T-helper 17 cell (primary cell): ENCODE results near the gene MYH7B. TPM values are rescaled to one million over a fixed set of nuclear protein-coding genes. Genes with fewer than 3 reads are reported as not detected.

ENCODE experiments used
- ATAC-seq: fragments of 150-1000 bp; cut with Tn5 transposase; 2 replicates; pipeline ENCODE4 v1.10.0; 2021; ENCODE audit warnings: mild to moderate bottlenecking, moderate library complexity
- DNase-seq, 3 donors: peaks; one replicate each; pipeline versions ENCODE4 v3.0.0 to v3.0.0-alpha.2; 2020 to 2021
- H3K9me3 ChIP-seq: one replicate; pipeline ENCODE4 v1.7.0; 2013; ENCODE audit warnings: low read length, mild to moderate bottlenecking; ENCODE audit not compliant: control insufficient read depth, poor library complexity, severe bottlenecking
- H3K27ac Mint-ChIP-seq: one replicate; pipeline ENCODE4 v1.8.0; 2022; ENCODE audit warnings: mild to moderate bottlenecking, moderate library complexity, mixed read lengths
- H3K27me3 Mint-ChIP-seq: one replicate; pipeline ENCODE4 v1.8.0; 2022; ENCODE audit warnings: mixed read lengths
- H3K36me3 Mint-ChIP-seq: one replicate; pipeline ENCODE4 v1.8.0; 2022; ENCODE audit warnings: low read depth, mixed read lengths
- H3K4me1 Mint-ChIP-seq: one replicate; pipeline ENCODE4 v1.8.0; 2022; ENCODE audit warnings: mild to moderate bottlenecking, mixed read lengths
- H3K4me3 Mint-ChIP-seq: one replicate; pipeline ENCODE4 v1.8.0; 2022; ENCODE audit warnings: mild to moderate bottlenecking, moderate library complexity, mixed read lengths
- total RNA-seq, 4 donors: library from RNA in 2 of 4; stranded (reverse) in 2 of 4; gene quantifications; one replicate each; pipeline ENCODE4 v1.2.3 and lab custom pipeline; 2022 to 2026

The MYH7B gene
- total RNA-seq, 2 donors from 2014 or later, result 0.50 to 0.70 TPM

GRCh38 chr20:34985461-34986310 is 30.0 kb downstream of the MYH7B start:
- peaks cover 5% of the 10 kb centered on the region for H3K4me1 Mint-ChIP-seq
- no peak overlapping the region for H3K4me3 Mint-ChIP-seq
- no peak overlapping the region for H3K27ac Mint-ChIP-seq
- no peak for ATAC-seq
- H3K9me3 ChIP-seq, result no peaks in the 10 kb centered on the region
- no peak for DNase-seq
- no peaks in the 10 kb centered on the region for H3K36me3 Mint-ChIP-seq
- H3K27me3 Mint-ChIP-seq, result peaks cover 39% of the 10 kb centered on the region

- H3K4me3 Mint-ChIP-seq, result no peak overlapping the region
- no peak overlapping the region for H3K27ac Mint-ChIP-seq
- no peaks in the 10 kb centered on the region for H3K36me3 Mint-ChIP-seq
- no peaks in the 10 kb centered on the region for H3K9me3 ChIP-seq
- ATAC-seq (no peak), DNase-seq (no peak)
- peaks cover 31% of the 10 kb centered on the region for H3K27me3 Mint-ChIP-seq
- peaks cover 5% of the 10 kb centered on the region for H3K4me1 Mint-ChIP-seq
Measured at GRCh38 chr20:34986311-34987287, 30.9 kb downstream of the MYH7B start.

- H3K27ac Mint-ChIP-seq, result no peak overlapping the region
Measured at GRCh38 chr20:34987288-34988190, 31.9 kb downstream of the MYH7B start.

GRCh38 chr20:34988191-34988540 is 32.5 kb downstream of the MYH7B start:
- Mint-ChIP-seq H3K27ac (no peak overlapping the region), H3K4me3 (no peak overlapping the region), H3K4me1 (peaks cover 5% of the 10 kb centered on the region), H3K36me3 (no peaks in the 10 kb centered on the region), H3K27me3 (peaks cover 18% of the 10 kb centered on the region)
- DNase-seq (no peak), ATAC-seq (no peak)
- no peaks in the 10 kb centered on the region for H3K9me3 ChIP-seq

More at GRCh38 chr20:34987288-34988190, 31.9 kb downstream of the MYH7B start:
- Mint-ChIP-seq H3K4me1 (peaks cover 5% of the 10 kb centered on the region), H3K27me3 (peaks cover 24% of the 10 kb centered on the region), H3K4me3 (no peak overlapping the region), H3K36me3 (no peaks in the 10 kb centered on the region)
- no peaks in the 10 kb centered on the region for H3K9me3 ChIP-seq
- ATAC-seq (no peak), DNase-seq (no peak)

- Mint-ChIP-seq H3K27me3 (peaks cover 10% of the 10 kb centered on the region), H3K4me3 (no peak overlapping the region), H3K27ac (no peak overlapping the region), H3K36me3 (no peaks in the 10 kb centered on the region), H3K4me1 (peaks cover 3% of the 10 kb centered on the region)
- H3K9me3 ChIP-seq, result no peaks in the 10 kb centered on the region
- DNase-seq (no peak), ATAC-seq (no peak)
Measured at GRCh38 chr20:34989118-34989517, 33.5 kb downstream of the MYH7B start.

- H3K36me3 Mint-ChIP-seq, result no peaks in the 10 kb centered on the region
- ATAC-seq (no peak), DNase-seq (no peak)
- no peaks in the 10 kb centered on the region for H3K9me3 ChIP-seq
- H3K27me3 Mint-ChIP-seq, result peaks cover 9% of the 10 kb centered on the region
- H3K4me3 Mint-ChIP-seq, result no peak overlapping the region
- H3K4me1 Mint-ChIP-seq, result peaks cover 3% of the 10 kb centered on the region
- no peak overlapping the region for H3K27ac Mint-ChIP-seq
Measured at GRCh38 chr20:34989670-34990069, 34.0 kb downstream of the MYH7B start.

- H3K27me3 Mint-ChIP-seq, result peaks cover 7% of the 10 kb centered on the region
- H3K4me3 Mint-ChIP-seq, result no peak overlapping the region
- no peak for DNase-seq
- H3K4me1 Mint-ChIP-seq, result peaks cover 3% of the 10 kb centered on the region
- no peaks in the 10 kb centered on the region for H3K9me3 ChIP-seq
- no peaks in the 10 kb centered on the region for H3K36me3 Mint-ChIP-seq
- no peak overlapping the region for H3K27ac Mint-ChIP-seq
- ATAC-seq, result no peak
Measured at GRCh38 chr20:34990231-34990630, 34.6 kb downstream of the MYH7B start.

- H3K27ac Mint-ChIP-seq, result no peak overlapping the region
- H3K36me3 Mint-ChIP-seq, result no peaks in the 10 kb centered on the region
- ATAC-seq (no peak), DNase-seq (no peak)
- H3K27me3 Mint-ChIP-seq, result peaks cover 2% of the 10 kb centered on the region
- no peak overlapping the region for H3K4me3 Mint-ChIP-seq
- no peaks in the 10 kb centered on the region for H3K9me3 ChIP-seq
- peaks cover 3% of the 10 kb centered on the region for H3K4me1 Mint-ChIP-seq
Measured at GRCh38 chr20:34990661-34991214, 35.1 kb downstream of the MYH7B start.

- Mint-ChIP-seq H3K4me3 (no peak overlapping the region), H3K27me3 (no peaks in the 10 kb centered on the region), H3K27ac (no peak overlapping the region), H3K4me1 (peaks cover 8% of the 10 kb centered on the region), H3K36me3 (peaks cover 7% of the 10 kb centered on the region)
- DNase-seq, result no peak
- ATAC-seq, result no peak
- H3K9me3 ChIP-seq, result no peaks in the 10 kb centered on the region
Measured at GRCh38 chr20:34992751-34993417, 37.2 kb downstream of the MYH7B start.

GRCh38 chr20:34993941-34994508 is 38.4 kb downstream of the MYH7B start:
- peaks cover 14% of the 10 kb centered on the region for H3K36me3 Mint-ChIP-seq
- H3K27me3 Mint-ChIP-seq, result no peaks in the 10 kb centered on the region
- ATAC-seq, result no peak
- no peak overlapping the region for H3K4me3 Mint-ChIP-seq
- H3K4me1 Mint-ChIP-seq, result peaks cover 9% of the 10 kb centered on the region
- no peaks in the 10 kb centered on the region for H3K9me3 ChIP-seq
- H3K27ac Mint-ChIP-seq, result no peak overlapping the region
- no peak for DNase-seq

GRCh38 chr20:34994509-34995131 is 39.0 kb downstream of the MYH7B start:
- Mint-ChIP-seq H3K4me1 (peaks cover 10% of the 10 kb centered on the region), H3K36me3 (peaks cover 17% of the 10 kb centered on the region), H3K4me3 (no peak overlapping the region), H3K27me3 (no peaks in the 10 kb centered on the region), H3K27ac (no peak overlapping the region)
- DNase-seq, result no peak
- no peaks in the 10 kb centered on the region for H3K9me3 ChIP-seq
- ATAC-seq, result no peak
